BJ (cell line): ENCODE data around the gene ZSWIM7. TPM values are rescaled to one million over a fixed set of nuclear protein-coding genes. Genes with fewer than 3 reads are reported as not detected.

Experiments used
- CTCF ChIA-PET: fragments of 350-600 bp; formaldehyde crosslinking; extraction: SDS; loops from one replicate; lab custom pipeline; 2021; ENCODE audit warnings: antibody characterized with exemption, inconsistent platforms; lab: Yijun Ruan, JAX
- POLR2A ChIA-PET: fragments of 300-600 bp; sonication (Branson Sonifier 250); formaldehyde crosslinking; extraction: SDS; loops from one replicate; lab custom pipeline; 2021; ENCODE audit warnings: antibody characterized with exemption; lab: Charles Lee
- DNase-seq: peaks from one replicate; pipeline ENCODE4 v3.0.0-alpha.2; 2011; ENCODE audit warnings: low read depth
- H3K27me3 ChIP-seq: 2 replicates; pipeline ENCODE4 v1.6.0; 2011; ENCODE audit warnings: low read length; ENCODE audit not compliant: control insufficient read depth, insufficient read depth
- H3K36me3 ChIP-seq: 2 replicates; pipeline ENCODE4 v1.5.1; 2011; ENCODE audit warnings: low read length; ENCODE audit not compliant: control insufficient read depth, insufficient read depth
- H3K4me3 ChIP-seq: 2 replicates; pipeline ENCODE4 v1.5.1; 2011; ENCODE audit warnings: low read depth, mild to moderate bottlenecking, control low read depth, low read length
- polyA plus RNA-seq: library from polyadenylated mRNA; depleted of rRNA; stranded (reverse); fragments of >200 nt; gene quantifications from 2 replicates; pipeline ENCODE4 v1.2.3, GENCODE V29; 2011
- TF ChIP-seq, protein P1 (sequence below): IDR thresholded peaks from 2 replicates; pipeline ENCODE4 v1.5.1; 2011; ENCODE audit warnings: low read depth, mild to moderate bottlenecking, control low read depth, inconsistent platforms, low read length, moderate library complexity; ENCODE audit not compliant: insufficient read depth

Gene ZSWIM7
- polyA plus RNA-seq, 1 experiment = 21.6 TPM

DNA sequence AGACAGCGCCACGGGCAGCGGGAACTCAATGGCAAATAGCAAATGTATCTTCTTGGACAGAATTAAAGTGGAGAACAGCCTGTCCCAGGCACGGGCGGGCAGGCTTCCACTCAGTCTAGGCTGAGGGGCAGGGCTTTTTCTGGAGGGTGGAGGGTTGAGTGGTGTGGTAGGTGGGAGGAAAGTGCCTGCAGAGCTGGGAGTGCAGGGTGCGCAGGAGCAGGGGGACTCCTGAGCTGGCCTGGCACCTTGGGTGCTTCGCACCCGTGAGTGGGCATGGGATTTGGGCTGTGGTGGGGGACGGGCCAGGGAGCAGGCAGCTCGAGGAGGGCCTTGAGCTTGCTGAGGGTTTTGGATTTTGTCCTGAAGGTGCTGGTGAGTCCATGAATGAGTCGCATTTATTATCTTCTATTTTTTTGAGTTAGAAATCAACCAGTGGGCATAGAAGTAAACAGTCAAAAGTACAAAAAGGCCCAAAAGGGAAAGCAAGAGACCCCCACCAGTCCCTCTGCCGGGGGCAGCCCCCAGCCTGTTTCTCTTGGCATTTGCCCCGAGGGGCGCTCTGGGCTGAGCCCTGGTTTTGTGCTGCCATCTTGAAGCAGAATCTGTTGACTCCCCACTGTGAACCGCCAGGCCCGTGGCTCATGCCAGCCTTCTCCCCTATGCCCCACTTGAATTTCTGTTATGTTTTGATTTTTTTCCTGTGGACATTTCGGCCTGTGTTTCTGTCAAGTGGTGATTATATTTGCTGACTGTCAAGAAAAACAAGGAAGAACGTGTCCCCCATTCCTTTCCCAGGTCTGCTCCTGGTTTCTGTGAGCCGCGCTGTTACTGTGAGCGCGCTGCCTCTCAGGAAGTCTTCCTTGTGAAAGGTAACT is 46.4 kb downstream of the ZSWIM7 start:
- Histone ChIP-seq H3K27me3 (no peaks in the 10 kb centered on the region), H3K36me3 (peaks cover 1% of the 10 kb centered on the region; the same call in 1 of the 2 replicates), H3K4me3 (no peak overlapping the region)
- ChIA-PET POLR2A (no interaction called here), CTCF (interaction anchor here (0.5 to 1.0 kb wide), 2 partner anchors 9 to 46 kb away, joined by 3 to 5 read pairs; no protein-coding TSS in a partner anchor)
- TF ChIP-seq, protein P1, sequence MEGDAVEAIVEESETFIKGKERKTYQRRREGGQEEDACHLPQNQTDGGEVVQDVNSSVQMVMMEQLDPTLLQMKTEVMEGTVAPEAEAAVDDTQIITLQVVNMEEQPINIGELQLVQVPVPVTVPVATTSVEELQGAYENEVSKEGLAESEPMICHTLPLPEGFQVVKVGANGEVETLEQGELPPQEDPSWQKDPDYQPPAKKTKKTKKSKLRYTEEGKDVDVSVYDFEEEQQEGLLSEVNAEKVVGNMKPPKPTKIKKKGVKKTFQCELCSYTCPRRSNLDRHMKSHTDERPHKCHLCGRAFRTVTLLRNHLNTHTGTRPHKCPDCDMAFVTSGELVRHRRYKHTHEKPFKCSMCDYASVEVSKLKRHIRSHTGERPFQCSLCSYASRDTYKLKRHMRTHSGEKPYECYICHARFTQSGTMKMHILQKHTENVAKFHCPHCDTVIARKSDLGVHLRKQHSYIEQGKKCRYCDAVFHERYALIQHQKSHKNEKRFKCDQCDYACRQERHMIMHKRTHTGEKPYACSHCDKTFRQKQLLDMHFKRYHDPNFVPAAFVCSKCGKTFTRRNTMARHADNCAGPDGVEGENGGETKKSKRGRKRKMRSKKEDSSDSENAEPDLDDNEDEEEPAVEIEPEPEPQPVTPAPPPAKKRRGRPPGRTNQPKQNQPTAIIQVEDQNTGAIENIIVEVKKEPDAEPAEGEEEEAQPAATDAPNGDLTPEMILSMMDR = no peak
- no peak for DNase-seq

- Histone ChIP-seq H3K27me3 (no peaks in the 10 kb centered on the region), H3K4me3 (no peak overlapping the region), H3K36me3 (peaks cover 1% of the 10 kb centered on the region; the same call in 1 of the 2 replicates)
- DNase-seq = no peak
- CTCF ChIA-PET = interaction anchor here (1.0 kb wide), 1 partner anchor 8 kb away, joined by 5 read pairs; no protein-coding TSS in a partner anchor
- POLR2A ChIA-PET = no interaction called here
- TF ChIP-seq, protein P1 = no peak
Measured at GRCh38 chr17:15952048-15952532, 47.4 kb downstream of the ZSWIM7 start.

DNA sequence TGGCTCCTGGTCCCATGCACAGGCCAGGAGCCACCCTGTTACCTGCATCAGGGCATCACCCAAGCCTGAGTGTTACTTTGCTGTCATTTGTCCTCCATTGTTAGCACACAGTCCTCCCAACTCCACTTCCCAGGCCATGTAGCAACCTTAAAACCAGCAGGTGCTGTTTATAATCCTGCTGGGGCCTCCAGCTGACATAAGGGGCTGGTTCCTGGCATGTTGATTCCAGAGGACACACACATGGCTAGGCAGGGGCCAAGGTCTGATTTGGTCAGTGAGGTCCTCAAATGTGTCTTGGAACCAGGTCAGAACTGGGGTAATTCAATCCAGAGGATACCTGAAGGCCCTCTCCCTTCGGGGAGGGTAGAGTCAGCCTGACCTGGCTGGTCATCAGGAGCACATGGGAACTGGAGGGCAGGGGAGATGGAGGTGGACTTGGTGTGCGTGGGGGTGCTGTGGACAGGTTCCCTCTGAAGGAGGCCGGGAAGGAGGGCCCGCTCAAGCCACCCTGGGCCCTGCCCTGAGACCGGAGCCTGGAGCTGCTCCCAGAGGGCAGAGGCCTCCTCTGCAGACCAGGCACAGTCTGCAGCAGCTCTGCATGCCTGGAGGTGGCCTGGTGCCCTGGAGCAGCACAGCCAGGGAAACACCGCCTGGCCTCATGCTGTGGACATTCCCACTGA is 48.0 kb downstream of the ZSWIM7 start:
- ChIA-PET CTCF (no interaction called here), POLR2A (no interaction called here)
- Histone ChIP-seq H3K4me3 (no peak overlapping the region), H3K36me3 (peaks cover 1% of the 10 kb centered on the region; the same call in 1 of the 2 replicates), H3K27me3 (no peaks in the 10 kb centered on the region)
- no peak for DNase-seq
- TF ChIP-seq, protein P1 = no peak

DNA sequence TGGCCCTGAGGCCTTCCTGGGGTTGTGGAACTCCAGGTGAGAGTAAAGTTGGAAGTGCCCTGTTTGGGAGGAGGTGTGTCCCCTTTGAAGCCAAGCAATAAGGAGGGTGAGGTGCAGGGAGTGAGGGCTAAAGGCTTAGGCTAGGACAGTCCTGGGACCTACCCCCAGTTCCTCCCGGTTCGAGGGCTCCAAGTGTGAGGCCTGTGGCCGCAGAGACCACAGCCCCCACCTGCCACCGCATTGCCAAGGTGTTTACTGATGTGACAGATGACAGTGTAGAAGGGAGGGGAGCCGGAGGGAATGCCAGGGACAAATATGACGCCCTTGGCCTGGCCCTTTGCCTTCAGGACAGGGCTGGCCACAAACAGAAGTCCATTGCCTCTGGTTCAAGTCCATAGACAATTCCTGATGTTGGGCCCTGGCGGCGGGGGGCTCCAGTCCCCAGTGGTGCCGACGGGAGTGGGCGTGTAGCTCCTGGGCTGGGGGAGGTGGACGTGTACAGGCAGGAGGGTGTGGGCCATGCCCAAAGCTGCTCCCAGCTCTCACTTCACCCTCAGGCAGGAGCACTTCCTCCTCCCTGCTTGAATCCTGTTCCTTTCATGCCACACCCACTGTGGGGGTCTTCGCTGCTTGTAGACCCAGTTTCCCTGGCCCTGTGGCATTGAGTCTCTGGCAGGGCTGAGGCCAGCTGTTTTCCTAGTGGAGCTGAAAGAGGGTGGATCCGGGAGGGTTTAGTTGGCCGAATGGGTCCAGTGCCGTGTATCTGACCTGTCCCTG is 51.3 kb downstream of the ZSWIM7 start:
- no peaks in the 10 kb centered on the region for H3K27me3 ChIP-seq
- H3K4me3 ChIP-seq = no peak overlapping the region
- TF ChIP-seq, protein P1 = no peak
- ChIA-PET POLR2A (no interaction called here), CTCF (interaction anchor here (1.0 to 1.2 kb wide), 3 partner anchors 11 to 119 kb away, joined by 3 to 5 read pairs (median 3); partner anchors contain the start of gene ZSWIM7)
- DNase-seq = no peak
- H3K36me3 ChIP-seq = peaks cover 1% of the 10 kb centered on the region; the same call in 1 of the 2 replicates
